ENCODE results near the gene CDX4.
"Not testable (repeated sequence)": the region's sequence is repeated elsewhere in the genome, so short reads cannot be mapped to it uniquely, and the experiment has no call there.

CDX4 gene, protein sequence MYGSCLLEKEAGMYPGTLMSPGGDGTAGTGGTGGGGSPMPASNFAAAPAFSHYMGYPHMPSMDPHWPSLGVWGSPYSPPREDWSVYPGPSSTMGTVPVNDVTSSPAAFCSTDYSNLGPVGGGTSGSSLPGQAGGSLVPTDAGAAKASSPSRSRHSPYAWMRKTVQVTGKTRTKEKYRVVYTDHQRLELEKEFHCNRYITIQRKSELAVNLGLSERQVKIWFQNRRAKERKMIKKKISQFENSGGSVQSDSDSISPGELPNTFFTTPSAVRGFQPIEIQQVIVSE

DNA sequence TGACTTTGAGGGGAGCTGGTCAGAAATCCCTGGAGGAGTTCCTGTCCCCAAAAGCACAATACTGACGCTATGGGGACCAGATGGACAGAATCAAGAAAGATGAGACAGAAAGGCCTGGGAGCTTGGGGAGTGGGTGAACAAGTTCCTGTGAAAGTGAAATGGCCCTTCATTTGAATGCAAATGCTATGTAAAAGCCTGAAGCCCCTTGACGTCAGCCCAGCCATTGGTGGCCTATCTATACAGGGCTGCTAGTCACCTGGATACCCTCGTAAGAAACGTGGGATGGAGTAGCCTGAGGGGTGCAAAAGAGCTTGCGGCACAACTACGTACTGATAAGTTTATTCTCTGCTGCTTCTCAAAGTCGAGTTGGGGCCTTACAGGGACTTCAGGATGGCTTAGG, at the start of gene CDX4:
Gene CDX4 (plus strand): TSS at position 223 of the 400 bp plus-strand sequence. CDS start 201 bp downstream, outside the sequence.
- no peak for DNase-seq

DNA sequence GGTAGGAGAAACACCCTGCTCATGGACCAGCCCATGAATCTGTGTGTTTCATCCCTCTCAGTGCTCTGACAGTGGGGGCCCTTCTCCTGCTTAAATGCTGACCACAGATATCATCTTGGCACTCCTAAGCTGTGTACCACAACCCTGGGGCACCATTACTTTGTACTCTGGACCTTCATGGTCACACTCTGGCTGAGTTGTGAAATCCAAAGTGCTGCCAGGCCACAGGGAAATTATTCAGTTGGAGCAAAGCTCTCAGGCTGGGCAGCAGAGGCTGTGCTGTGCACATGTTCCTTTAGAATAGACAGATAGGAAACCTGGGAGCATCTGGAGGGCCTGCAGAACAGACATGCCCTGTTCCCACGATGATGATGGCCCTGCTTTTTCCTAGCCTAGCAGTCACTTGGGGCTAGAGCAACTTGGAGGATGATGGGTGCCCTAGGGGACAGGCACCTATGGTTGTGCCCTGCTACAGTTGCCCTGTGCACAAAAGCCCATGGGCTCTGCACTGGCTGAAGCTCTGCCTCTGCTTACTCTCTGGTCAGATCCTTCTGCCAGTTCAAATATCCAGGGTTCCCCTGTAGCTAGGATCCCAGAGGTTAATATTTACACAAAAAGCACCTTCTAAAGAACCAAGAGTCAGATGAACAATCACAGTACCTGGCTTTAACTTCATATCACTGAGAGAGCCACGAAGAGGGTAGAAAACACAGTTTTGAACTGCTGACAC, 48.5 kb upstream of the CDX4 start:
- DNase-seq = no peak

DNA sequence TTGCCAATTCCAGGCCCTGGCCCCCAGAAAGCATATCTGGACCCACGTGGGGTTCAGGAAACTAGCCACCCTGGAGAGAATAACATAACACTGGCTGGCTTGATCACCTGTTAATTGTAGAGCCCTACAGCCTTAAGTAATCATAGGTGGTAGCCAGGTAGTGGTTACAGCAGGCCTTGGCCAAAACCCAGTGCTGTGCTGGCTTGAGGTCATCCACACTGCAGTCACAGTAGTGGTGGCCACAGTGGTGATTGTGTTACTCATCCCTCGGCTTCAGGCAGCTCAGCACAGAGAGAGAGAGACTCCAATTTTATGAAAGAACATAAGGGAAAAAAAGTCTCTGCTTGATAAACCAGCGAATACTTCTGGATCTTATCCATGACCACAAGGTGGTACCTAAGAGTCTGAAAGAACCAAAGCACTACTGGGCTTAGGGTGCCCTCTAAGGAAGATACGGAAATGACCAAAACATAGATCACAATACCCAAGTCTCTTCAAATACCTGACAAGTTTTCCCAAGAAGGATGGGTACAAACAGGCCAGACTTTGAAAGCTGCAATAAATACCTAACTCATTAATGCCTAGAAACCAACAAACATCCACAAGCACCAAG, 46.6 kb upstream of the CDX4 start:
- DNase-seq = no peak

DNA sequence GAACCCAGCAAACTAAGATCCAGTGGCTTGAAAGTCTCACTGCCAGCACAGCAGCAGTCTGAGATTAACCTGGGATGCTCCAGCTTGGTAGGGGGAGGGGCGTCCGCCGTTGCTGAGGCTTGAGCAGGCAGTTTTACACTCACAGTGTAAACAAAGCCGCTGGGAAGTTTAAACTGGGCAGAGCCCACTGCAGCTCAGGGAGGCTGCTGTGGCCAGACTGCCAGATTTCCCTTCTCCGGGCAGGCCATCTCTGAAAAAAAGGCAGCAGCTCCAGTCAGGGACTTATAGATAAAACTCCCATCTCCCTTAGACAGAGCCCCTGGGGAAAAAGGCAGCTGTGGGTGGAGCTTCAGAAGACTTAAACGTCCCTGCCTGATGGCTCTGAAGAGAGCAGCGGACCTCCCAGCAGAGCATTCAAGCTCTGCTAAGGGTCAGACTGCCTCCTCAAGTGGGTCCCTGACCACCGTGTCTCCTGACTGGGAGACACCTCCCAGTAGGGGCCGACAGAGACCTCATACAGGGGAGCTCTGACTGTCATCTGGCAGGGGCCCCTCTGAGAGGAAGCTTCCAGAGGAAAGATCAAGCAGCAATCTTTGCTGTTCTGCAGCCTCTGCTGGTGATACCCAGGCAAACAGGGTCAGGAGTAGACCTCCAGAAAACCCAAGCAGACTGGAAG, 45.1 kb upstream of the CDX4 start:
- no peak for DNase-seq

DNA sequence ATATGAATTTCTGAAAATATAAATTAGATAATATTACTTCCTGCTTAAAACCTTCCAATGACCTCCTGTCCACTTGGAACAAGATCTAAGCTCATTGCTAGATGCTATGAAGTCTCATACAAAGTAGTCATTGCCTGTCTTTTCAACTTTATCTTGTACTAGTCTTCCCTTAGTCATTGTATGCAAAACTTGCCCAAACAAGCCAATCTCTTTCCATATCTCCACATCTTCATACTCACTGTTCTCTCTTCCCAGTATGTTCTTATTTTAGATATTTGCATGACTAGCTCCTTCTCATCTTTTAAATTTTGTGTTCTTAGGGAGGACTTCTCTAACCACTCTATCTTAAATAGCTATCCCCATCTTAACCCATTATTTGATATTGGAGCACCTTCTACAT, 33.9 kb upstream of the CDX4 start:
- DNase-seq = no peak

DNA sequence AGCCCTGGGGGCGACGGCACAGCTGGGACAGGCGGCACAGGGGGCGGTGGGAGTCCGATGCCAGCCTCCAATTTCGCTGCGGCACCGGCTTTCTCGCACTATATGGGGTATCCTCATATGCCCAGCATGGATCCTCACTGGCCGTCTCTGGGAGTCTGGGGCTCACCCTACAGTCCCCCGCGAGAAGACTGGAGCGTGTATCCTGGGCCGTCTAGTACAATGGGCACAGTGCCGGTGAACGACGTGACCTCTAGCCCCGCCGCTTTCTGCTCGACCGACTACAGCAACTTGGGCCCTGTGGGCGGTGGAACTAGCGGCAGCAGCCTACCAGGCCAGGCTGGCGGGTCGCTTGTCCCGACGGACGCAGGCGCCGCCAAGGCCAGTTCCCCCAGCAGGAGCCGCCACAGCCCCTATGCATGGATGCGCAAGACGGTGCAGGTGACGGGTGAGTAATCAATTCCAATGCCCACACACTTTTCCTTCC, 500 bp downstream of the CDX4 start:
- no peak for DNase-seq

DNA sequence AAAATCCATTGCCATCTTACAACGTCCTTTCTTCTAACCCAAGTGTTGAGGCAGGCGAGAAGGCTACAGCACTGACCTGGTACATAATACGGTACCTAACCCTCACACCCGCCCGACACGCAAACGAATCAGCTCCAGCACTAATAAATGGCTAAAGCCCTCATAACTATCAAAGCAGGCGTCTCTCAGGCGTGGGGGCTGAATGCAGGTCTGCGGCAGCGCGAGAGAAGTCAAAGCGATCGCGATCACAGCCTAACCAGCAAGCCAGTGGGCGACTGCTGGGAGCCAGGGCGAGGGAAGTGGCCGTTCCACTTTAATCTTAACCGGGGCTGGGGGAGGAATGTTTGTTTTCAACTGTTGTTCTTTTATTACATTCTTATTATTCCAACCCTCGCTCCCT, 1.5 kb downstream of the CDX4 start:
- DNase-seq = no peak

DNA sequence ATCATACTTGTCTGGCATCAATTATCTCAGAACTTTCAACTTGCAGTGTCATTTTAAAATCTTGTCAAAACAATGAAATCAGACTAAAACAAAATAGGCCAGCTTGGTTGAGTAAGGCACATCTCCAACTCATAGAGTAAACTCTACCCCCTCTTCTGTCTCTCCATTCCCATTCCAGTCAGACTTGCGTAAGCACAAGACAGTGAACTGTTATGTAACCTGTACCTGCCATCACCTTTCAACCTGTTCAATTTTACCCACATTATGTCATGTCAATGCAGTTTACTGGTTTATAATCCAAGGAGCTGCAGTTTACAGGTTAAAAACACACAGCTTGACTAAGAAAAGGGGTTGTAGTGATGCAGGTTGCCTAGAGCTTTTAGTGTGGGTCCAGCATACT, 8.3 kb downstream of the CDX4 start:
- no peak for DNase-seq

DNA sequence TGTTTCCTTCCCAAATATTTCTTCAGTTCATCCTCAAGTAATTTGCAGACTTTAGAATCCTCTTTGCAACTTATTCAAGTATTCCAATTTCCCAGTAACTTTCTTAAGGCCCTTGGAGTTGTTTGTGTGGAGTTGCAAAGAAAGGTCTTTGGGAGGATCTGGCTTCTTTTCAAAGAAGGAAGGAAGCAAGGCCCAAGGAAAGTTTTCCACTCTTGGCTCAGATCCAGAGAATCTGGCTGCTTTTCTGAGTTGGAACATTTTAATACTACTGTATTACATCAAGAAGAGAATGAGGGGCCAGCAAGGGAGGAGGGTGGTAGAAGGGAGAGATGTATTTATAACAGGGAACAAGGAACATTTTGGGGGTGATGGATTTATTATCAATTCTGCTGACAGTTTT, 10.5 kb downstream of the CDX4 start:
- DNase-seq = no peak

DNA sequence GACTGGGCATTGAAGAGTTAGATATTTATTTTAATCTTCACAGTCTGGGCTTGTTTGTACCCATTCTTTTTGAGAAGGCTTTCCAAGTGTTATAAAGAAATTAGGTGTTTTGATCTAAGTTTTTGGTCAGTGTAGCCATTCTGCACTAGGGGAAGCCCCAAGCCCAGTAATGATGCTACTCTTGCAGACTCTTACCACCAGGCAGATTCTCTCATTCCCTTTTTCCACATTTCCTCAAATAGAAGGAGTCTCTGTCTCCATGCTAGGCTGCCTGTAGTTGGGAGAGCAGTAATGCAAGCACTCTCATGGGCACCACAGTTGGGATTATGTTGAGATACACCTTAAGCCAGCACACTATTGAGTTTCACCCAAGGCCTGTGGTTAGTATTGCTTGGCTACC, 21.5 kb downstream of the CDX4 start:
- DNase-seq = no peak

DNA sequence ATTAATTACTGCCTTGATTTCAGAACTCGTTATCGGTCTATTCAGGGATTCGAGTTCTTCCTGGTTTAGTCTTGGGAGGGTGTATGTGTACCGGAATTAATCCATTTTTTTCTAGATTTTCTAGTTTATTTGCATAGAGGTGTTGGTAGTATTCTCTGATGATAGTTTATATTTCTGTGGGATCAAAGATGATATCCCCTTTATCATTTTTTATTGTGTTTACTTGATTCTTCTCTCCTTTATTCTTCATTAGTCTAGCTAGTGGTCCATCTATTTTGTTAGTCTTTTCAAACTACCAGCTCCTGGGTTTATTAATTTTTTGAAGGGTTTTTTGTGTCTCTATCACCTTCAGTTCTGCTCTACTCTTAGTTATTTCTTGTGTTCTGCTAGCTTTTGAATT, 32.1 kb downstream of the CDX4 start:
- DNase-seq = no peak

DNA sequence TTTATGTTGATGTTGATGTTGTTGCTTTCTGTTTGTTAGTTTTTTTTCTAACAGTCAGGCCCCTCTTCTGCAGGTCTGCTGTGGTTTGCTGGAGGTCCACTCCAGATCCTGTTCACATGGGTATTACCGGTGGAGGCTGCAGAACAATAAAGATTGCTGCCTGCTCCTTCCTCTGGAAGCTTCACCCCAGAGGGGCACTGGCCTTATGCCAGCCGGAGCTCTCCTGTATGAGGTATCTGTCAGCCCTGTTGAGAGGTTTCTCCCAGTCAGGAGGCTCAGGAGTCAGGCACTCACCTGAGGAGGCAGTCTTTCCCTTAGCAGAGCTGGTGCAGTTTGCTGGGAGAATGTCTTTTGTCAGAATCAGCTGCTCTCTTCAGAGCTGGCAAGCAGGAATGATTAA, 34.7 kb downstream of the CDX4 start:
- no peak for DNase-seq

DNA sequence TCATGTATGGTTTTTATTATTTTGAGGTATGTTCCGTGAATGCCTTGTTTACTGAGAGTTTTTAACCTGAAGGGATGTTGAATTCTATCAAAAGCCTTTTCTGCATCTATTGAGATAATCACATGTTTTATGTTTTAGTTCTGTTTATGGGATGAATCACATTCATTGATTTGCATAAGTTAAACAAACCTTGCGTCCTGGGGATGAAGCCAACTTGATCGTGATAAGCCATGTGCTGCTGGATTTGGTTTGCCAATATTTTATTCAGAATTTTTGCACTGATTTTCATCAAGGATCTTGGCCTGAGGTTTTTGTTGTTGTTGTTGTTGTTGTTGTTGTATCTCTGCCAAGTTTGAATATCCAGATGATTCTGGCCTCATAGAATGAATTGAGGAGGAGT, 43.8 kb downstream of the CDX4 start:
- DNase-seq = no peak

DNA sequence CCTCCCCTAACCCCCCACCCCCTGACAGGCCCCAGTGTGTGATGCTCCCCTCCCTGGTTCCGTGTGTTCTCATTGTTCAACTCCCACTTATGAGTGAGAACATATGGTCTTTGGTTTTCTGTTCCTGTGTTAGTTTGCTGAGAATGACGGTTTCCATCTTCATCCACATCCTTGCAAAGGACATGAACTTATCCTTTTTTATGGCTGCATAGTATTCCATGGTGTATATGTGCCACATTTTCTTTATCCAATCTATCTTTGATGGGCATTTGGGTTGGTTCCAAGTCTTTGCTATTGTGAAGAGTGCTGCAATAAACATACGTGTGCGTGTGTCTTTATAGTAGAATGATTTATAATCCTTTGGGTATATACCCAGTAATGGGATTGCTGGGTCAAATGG, 45.3 kb downstream of the CDX4 start:
- not testable (repeated sequence) for DNase-seq
